ENCODE measurements around the gene MYH11. TPM values are rescaled to one million over a fixed set of nuclear protein-coding genes. Genes with fewer than 3 reads are reported as not detected.
A peak's percentile ranks its signal among the peaks of the same experiment; 100 is the strongest.

MYH11 gene
- total RNA-seq, 2 donors from 2014 or later: 968 to 2,091 TPM

GRCh38 chr16:15782573-15783365 lies 74.1 kb downstream of the MYH11 start:
- intact Hi-C loops (cut with DNase I): no loop called here
- TF ChIP-seq POLR2AphosphoS5 (IDR thresholded peaks at IDR 0.05) (peak; percentile 6), CTCF (IDR thresholded peaks at IDR 0.05) (no peak)
- Histone ChIP-seq H3K9me3 (no peaks in the 10 kb centered on the region), H3K36me3 (no peaks in the 10 kb centered on the region), H3K4me3 (no peak overlapping the region), H3K4me1 (replicated peaks) (no peaks in the 10 kb centered on the region), H3K27me3 (replicated peaks; ENCODE audit: insufficient read depth) (no peaks in the 10 kb centered on the region), H3K27ac (no peak overlapping the region)
- WGBS: 69% methylated on average over 13 of the region's 13 CpGs
- no peak for DNase-seq (ENCODE audit: low spot score)

- DNase-seq (ENCODE audit: low spot score): no peak
- 93% methylated on average over 3 of the region's 3 CpGs for WGBS
- Histone ChIP-seq H3K36me3 (no peaks in the 10 kb centered on the region), H3K4me3 (no peak overlapping the region), H3K27ac (no peak overlapping the region), H3K27me3 (replicated peaks; ENCODE audit: insufficient read depth) (no peaks in the 10 kb centered on the region), H3K4me1 (replicated peaks) (no peaks in the 10 kb centered on the region), H3K9me3 (no peaks in the 10 kb centered on the region)
- TF ChIP-seq POLR2AphosphoS5 (IDR thresholded peaks at IDR 0.05) (no peak), CTCF (IDR thresholded peaks at IDR 0.05) (no peak), POLR2A (IDR thresholded peaks at IDR 0.05) (no peak)
- intact Hi-C loops (cut with DNase I): no loop called here
These were observed 75.2 kb downstream of the MYH11 start for GRCh38 chr16:15781650-15782049.

- no peaks in the 10 kb centered on the region for H3K36me3 ChIP-seq
- WGBS: 83% methylated on average over 7 of the region's 7 CpGs
- no peak overlapping the region for H3K27ac ChIP-seq
These were observed 76.0 kb downstream of the MYH11 start for GRCh38 chr16:15780805-15781204.

GRCh38 chr16:15779664-15780351 lies 77.0 kb downstream of the MYH11 start:
- 86% methylated on average over 8 of the region's 8 CpGs for WGBS
- TF ChIP-seq POLR2A (IDR thresholded peaks at IDR 0.05): no peak
- no peak for TF ChIP-seq POLR2AphosphoS5 (IDR thresholded peaks at IDR 0.05)
- TF ChIP-seq CTCF (IDR thresholded peaks at IDR 0.05): no peak
- no peaks in the 10 kb centered on the region for H3K4me1 ChIP-seq (replicated peaks)
- intact Hi-C loops (cut with DNase I): no loop called here
- DNase-seq (ENCODE audit: low spot score): no peak
- H3K36me3 ChIP-seq: no peaks in the 10 kb centered on the region
- H3K9me3 ChIP-seq: no peaks in the 10 kb centered on the region
- H3K27me3 ChIP-seq (replicated peaks; ENCODE audit: insufficient read depth): no peaks in the 10 kb centered on the region
- H3K27ac ChIP-seq: no peak overlapping the region
- no peak overlapping the region for H3K4me3 ChIP-seq

More at GRCh38 chr16:15780805-15781204, 76.0 kb downstream of the MYH11 start:
- intact Hi-C loops (cut with DNase I): no loop called here
- H3K4me3 ChIP-seq: no peak overlapping the region
- TF ChIP-seq CTCF (IDR thresholded peaks at IDR 0.05) (no peak), POLR2AphosphoS5 (IDR thresholded peaks at IDR 0.05) (no peak), POLR2A (IDR thresholded peaks at IDR 0.05) (no peak)
- H3K4me1 ChIP-seq (replicated peaks): no peaks in the 10 kb centered on the region
- no peaks in the 10 kb centered on the region for H3K9me3 ChIP-seq
- H3K27me3 ChIP-seq (replicated peaks; ENCODE audit: insufficient read depth): no peaks in the 10 kb centered on the region
- no peak for DNase-seq (ENCODE audit: low spot score)

Measured in prostate gland (tissue), 2 donors.